ENCODE data around the gene MDH2. TPM values are rescaled to one million over a fixed set of nuclear protein-coding genes. Genes with fewer than 3 reads are reported as not detected.
"Not testable (repeated sequence)": the region's sequence is repeated elsewhere in the genome, so short reads cannot be mapped to it uniquely, and the experiment has no call there.

The MDH2 gene
- total RNA-seq, 1 donor from 2014 or later, result 202 TPM

DNA sequence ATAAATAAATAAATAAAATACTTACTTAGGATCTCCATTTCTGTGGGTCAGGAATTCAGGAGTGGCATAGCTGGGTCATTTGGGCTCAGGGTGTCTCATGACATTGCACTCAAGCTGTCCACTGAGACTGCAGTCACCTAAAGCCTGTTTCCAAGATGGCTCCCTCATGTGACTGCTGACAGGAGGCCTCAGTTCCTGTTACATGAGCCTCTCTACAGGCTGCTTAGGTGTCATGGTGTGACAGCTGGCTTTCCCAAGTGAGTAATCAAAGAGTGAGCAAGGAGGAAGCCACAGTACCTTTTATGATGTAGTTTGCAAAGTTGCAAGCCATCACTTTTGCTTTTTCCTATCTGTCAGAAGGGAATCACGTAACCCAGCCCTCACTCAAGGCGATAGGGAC lies 55.9 kb downstream of the MDH2 start:
- not testable (repeated sequence) for H2AFZ ChIP-seq (ENCODE audit: low read depth, low read length); FAIRE-seq; H3K9me3 Mint-ChIP-seq (ENCODE audit: unreplicated experiment)

DNA sequence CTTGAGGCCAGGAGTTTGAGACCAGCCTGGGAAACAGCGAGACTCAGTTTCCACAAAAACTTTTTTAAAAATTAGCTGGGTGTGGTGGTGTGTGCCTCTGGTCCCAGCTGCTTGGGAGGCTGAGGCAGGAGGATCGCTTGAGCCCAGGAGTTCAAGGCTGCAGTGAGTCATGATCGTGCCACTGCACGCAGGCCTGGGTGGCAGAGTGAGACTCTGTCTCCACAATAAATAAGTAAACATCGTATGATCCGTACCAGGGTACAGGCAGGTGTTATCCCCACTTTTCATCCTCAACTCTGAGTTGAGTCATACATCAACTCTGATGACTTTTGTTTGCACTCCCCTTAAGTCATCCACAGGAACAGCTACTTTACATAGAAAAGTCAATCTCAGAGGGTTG lies 58.2 kb downstream of the MDH2 start:
- H3K27ac Mint-ChIP-seq (ENCODE audit: unreplicated experiment); H4K20me1 ChIP-seq (ENCODE audit: insufficient read depth, low read length); H3K9me3 Mint-ChIP-seq (ENCODE audit: unreplicated experiment); H3K4me1 ChIP-seq (ENCODE audit: insufficient read depth, low read length); H3K27me3 Mint-ChIP-seq (ENCODE audit: low read depth, unreplicated experiment); FAIRE-seq; H3K4me3 ChIP-seq (ENCODE audit: insufficient read depth, low read depth, low read length); H3K27ac ChIP-seq (ENCODE audit: low read depth, low read length); H3K9ac ChIP-seq (ENCODE audit: low read length); H3K36me3 ChIP-seq (ENCODE audit: insufficient read depth, low read length); H3K27me3 ChIP-seq (ENCODE audit: insufficient read depth, low read length); H2AFZ ChIP-seq (ENCODE audit: low read depth, low read length); DNase-seq (ENCODE audit: low read depth); H3K4me3 Mint-ChIP-seq (ENCODE audit: unreplicated experiment); H3K79me2 ChIP-seq (ENCODE audit: insufficient read depth, low read length); H3K4me2 ChIP-seq (ENCODE audit: low read length); H3K36me3 Mint-ChIP-seq (ENCODE audit: low read depth, unreplicated experiment); H3K9me3 ChIP-seq (ENCODE audit: insufficient read depth, low read depth, low read length): not testable (repeated sequence)
- peaks cover 20% of the 10 kb centered on the region for H3K4me1 Mint-ChIP-seq (ENCODE audit: low read depth, unreplicated experiment)

More for the DNA sequence above, 55.9 kb downstream of the MDH2 start:
- H3K4me1 Mint-ChIP-seq (ENCODE audit: low read depth, unreplicated experiment), result peaks cover 17% of the 10 kb centered on the region
- H3K9me3 ChIP-seq (ENCODE audit: insufficient read depth, low read depth, low read length); H3K36me3 ChIP-seq (ENCODE audit: insufficient read depth, low read length); H3K27me3 ChIP-seq (ENCODE audit: insufficient read depth, low read length); H3K79me2 ChIP-seq (ENCODE audit: insufficient read depth, low read length); DNase-seq (ENCODE audit: low read depth); H3K27me3 Mint-ChIP-seq (ENCODE audit: low read depth, unreplicated experiment); H3K27ac ChIP-seq (ENCODE audit: low read depth, low read length); H3K4me1 ChIP-seq (ENCODE audit: insufficient read depth, low read length); H3K4me3 Mint-ChIP-seq (ENCODE audit: unreplicated experiment); H3K4me2 ChIP-seq (ENCODE audit: low read length); H3K27ac Mint-ChIP-seq (ENCODE audit: unreplicated experiment); H4K20me1 ChIP-seq (ENCODE audit: insufficient read depth, low read length); H3K36me3 Mint-ChIP-seq (ENCODE audit: low read depth, unreplicated experiment); H3K9ac ChIP-seq (ENCODE audit: low read length); H3K4me3 ChIP-seq (ENCODE audit: insufficient read depth, low read depth, low read length): not testable (repeated sequence)

DNA sequence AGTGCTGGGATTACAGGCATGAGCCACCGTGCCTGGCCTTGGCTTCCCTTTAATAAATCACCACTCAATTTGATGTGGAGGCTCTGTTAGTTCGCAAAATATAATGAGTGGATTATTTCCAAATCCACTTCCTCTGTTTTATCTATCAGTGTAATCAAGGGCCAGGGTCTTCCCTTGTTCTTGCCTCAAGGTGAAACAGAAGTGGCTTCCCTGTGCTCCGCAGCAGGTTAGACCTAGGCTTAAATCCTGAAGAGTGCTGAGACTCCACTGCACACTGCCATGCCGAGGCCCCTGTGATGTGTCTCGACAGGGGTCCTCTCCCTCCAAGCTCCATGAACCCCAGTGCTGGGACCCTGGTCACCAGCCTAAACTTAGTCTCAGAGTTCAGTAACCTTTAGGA lies 59.0 kb downstream of the MDH2 start:
- no peaks in the 10 kb centered on the region for H3K27me3 ChIP-seq (ENCODE audit: insufficient read depth, low read length)
- TF ChIP-seq, protein P1, sequence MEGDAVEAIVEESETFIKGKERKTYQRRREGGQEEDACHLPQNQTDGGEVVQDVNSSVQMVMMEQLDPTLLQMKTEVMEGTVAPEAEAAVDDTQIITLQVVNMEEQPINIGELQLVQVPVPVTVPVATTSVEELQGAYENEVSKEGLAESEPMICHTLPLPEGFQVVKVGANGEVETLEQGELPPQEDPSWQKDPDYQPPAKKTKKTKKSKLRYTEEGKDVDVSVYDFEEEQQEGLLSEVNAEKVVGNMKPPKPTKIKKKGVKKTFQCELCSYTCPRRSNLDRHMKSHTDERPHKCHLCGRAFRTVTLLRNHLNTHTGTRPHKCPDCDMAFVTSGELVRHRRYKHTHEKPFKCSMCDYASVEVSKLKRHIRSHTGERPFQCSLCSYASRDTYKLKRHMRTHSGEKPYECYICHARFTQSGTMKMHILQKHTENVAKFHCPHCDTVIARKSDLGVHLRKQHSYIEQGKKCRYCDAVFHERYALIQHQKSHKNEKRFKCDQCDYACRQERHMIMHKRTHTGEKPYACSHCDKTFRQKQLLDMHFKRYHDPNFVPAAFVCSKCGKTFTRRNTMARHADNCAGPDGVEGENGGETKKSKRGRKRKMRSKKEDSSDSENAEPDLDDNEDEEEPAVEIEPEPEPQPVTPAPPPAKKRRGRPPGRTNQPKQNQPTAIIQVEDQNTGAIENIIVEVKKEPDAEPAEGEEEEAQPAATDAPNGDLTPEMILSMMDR (IDR thresholded peaks at IDR 0.05; ENCODE audit: insufficient read depth, low read depth, low read length), result no peak
- TF ChIP-seq EZH2 (IDR thresholded peaks at IDR 0.05; ENCODE audit: insufficient read depth, low read length), result no peak
- no peak overlapping the region for H3K27ac Mint-ChIP-seq (ENCODE audit: unreplicated experiment)
- FAIRE-seq (no peak), DNase-seq (ENCODE audit: low read depth) (no peak)
- H3K9ac ChIP-seq (ENCODE audit: low read length), result no peak overlapping the region
- H3K27ac ChIP-seq (ENCODE audit: low read depth, low read length), result no peak overlapping the region
- no peaks in the 10 kb centered on the region for H3K27me3 Mint-ChIP-seq (ENCODE audit: low read depth, unreplicated experiment)
- H4K20me1 ChIP-seq (ENCODE audit: insufficient read depth, low read length), result no peaks in the 10 kb centered on the region
- H3K4me2 ChIP-seq (ENCODE audit: low read length), result no peak overlapping the region
- H3K36me3 Mint-ChIP-seq (ENCODE audit: low read depth, unreplicated experiment), result no peaks in the 10 kb centered on the region
- H3K9me3 ChIP-seq (ENCODE audit: insufficient read depth, low read depth, low read length), result no peaks in the 10 kb centered on the region
- H3K4me1 Mint-ChIP-seq (ENCODE audit: low read depth, unreplicated experiment), result peaks cover 17% of the 10 kb centered on the region
- no peaks in the 10 kb centered on the region for H3K9me3 Mint-ChIP-seq (ENCODE audit: unreplicated experiment)
- H3K4me3 ChIP-seq (ENCODE audit: insufficient read depth, low read depth, low read length), result no peak overlapping the region
- peaks cover 4% of the 10 kb centered on the region for H3K4me1 ChIP-seq (ENCODE audit: insufficient read depth, low read length)
- H3K79me2 ChIP-seq (ENCODE audit: insufficient read depth, low read length), result no peaks in the 10 kb centered on the region
- no peak overlapping the region for H3K4me3 Mint-ChIP-seq (ENCODE audit: unreplicated experiment)
- no peak overlapping the region for H2AFZ ChIP-seq (ENCODE audit: low read depth, low read length)
- no peaks in the 10 kb centered on the region for H3K36me3 ChIP-seq (ENCODE audit: insufficient read depth, low read length)
